ENCODE results near the gene GPR160. TPM values are rescaled to one million over a fixed set of nuclear protein-coding genes. Genes with fewer than 3 reads are reported as not detected.

GPR160 gene
- total RNA-seq, 6 donors from 2014 or later = 11.5 to 49.7 (median 34.1) TPM

DNA sequence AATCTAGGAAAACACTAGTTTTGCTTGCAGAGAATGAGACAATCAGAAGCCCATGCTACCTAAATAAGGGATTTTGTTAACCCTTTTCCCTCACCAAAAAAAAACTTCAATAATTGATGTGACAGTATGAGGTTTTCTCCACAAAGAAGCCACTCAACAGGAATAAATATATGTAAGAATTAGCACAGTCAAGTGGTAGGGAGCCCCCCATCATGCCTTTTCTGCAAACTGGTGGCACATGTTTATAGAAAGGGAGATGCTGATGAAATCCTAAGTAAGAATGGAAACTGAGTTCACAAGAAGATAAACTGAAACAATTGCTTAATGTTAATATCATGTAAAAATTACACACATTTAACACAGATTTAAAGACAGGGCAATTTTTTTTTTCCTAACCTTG is 92.7 kb downstream of the GPR160 start:
- Histone ChIP-seq H3K4me1 (peaks cover 0 to 7% (median 0%) of the 10 kb centered on the region in 4 donors), H3K9me3 (peaks cover 0 to 4% (median 2%) of the 10 kb centered on the region in 4 donors), H3K4me3 (no peak overlapping the region), H3K27me3 (no peaks in the 10 kb centered on the region), H3K27ac (no peak overlapping the region), H3K36me3 (peaks cover 5 to 56% (median 25%) of the 10 kb centered on the region in 4 donors)
- DNase-seq = no peak
- ATAC-seq (ENCODE audit: low FRiP score in 2 of 2) = no peak
- no peak for TF ChIP-seq POLR2AphosphoS5 (IDR thresholded peaks at IDR 0.05)
- TF ChIP-seq, protein P1, sequence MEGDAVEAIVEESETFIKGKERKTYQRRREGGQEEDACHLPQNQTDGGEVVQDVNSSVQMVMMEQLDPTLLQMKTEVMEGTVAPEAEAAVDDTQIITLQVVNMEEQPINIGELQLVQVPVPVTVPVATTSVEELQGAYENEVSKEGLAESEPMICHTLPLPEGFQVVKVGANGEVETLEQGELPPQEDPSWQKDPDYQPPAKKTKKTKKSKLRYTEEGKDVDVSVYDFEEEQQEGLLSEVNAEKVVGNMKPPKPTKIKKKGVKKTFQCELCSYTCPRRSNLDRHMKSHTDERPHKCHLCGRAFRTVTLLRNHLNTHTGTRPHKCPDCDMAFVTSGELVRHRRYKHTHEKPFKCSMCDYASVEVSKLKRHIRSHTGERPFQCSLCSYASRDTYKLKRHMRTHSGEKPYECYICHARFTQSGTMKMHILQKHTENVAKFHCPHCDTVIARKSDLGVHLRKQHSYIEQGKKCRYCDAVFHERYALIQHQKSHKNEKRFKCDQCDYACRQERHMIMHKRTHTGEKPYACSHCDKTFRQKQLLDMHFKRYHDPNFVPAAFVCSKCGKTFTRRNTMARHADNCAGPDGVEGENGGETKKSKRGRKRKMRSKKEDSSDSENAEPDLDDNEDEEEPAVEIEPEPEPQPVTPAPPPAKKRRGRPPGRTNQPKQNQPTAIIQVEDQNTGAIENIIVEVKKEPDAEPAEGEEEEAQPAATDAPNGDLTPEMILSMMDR (IDR thresholded peaks at IDR 0.05) = no peak
- TF ChIP-seq EP300 (IDR thresholded peaks at IDR 0.05) = no peak
- TF ChIP-seq POLR2A (IDR thresholded peaks at IDR 0.05) = no peak

DNA sequence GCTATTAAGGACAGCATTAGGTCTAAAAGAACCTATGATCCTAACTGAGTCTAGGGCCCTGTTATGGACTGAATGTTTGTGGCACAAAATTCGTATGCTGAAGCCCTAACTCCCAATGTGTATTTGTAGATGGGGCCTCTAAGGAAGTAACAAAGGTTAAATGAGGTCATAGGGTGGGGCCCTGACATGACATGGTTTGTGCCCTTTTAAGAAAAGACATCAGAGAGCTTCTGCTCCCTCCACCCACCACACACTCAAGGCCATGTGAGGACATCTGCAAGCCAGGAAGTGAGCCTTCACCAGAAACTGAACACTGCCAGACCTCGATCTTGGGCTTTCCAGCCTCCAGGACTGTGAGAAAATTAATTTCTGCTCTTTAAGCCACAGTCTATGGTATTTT is 94.5 kb downstream of the GPR160 start:
- Histone ChIP-seq H3K27ac (no peak overlapping the region), H3K4me1 (peaks cover 0 to 7% (median 0%) of the 10 kb centered on the region in 4 donors), H3K4me3 (no peak overlapping the region), H3K36me3 (peaks cover 5 to 63% (median 30%) of the 10 kb centered on the region in 4 donors), H3K27me3 (no peaks in the 10 kb centered on the region), H3K9me3 (peaks cover 0 to 4% (median 2%) of the 10 kb centered on the region in 4 donors)
- 74 to 86% methylated on average over 2 of the region's 2 CpGs for WGBS, 2 donors
- ATAC-seq (ENCODE audit: low FRiP score in 2 of 2) (no peak), DNase-seq (no peak)
- TF ChIP-seq, protein P1 (IDR thresholded peaks at IDR 0.05) = no peak
- TF ChIP-seq EP300 (IDR thresholded peaks at IDR 0.05) (no peak), POLR2A (IDR thresholded peaks at IDR 0.05) (no peak), POLR2AphosphoS5 (IDR thresholded peaks at IDR 0.05) (no peak)

Small RNA genes within 50 kb of the gene (small RNA-seq; reads per million reads assigned to genes)
- gene RNU4-38P = 0 reads per million in 4 donors

Other genes starting within 250 kb of the GPR160 start
- under 1 TPM in 2 of 6 donors, not detected in 4; 0.22 to 0.24 TPM for gene LRRIQ4, start 225.1 kb upstream of the GPR160 start, total RNA-seq
- gene LRRC34, start 225.1 kb upstream of the GPR160 start, total RNA-seq = 10 to 100 TPM in 1 of 6 donors, 1 to 10 TPM in 4, under 1 TPM in 1; 0.78 to 12.9 (median 3.9) TPM
- 1 to 10 TPM in 4 of 6 donors, under 1 TPM in 2; 0.34 to 5.6 (median 1.3) TPM for gene LRRC31, start 168.1 kb upstream of the GPR160 start, total RNA-seq
- gene SAMD7, start 126.4 kb upstream of the GPR160 start, total RNA-seq = not detected
- 100 to 1,000 TPM in 2 of 6 donors, 10 to 100 TPM in 4; 30.0 to 129 (median 72.9) TPM for gene SEC62, start 71.2 kb upstream of the GPR160 start, total RNA-seq
- 100 to 1,000 TPM in 2 of 6 donors, 10 to 100 TPM in 4; 50.7 to 182 (median 76.3) TPM for gene PHC3, start 143.7 kb downstream of the GPR160 start, total RNA-seq
- gene PRKCI, start 184.4 kb downstream of the GPR160 start, total RNA-seq = 10 to 100 TPM; 24.7 to 94.7 (median 37.0) TPM